Measurements from ENCODE around the gene HIGD1C.
"Not testable (repeated sequence)": the region's sequence is repeated elsewhere in the genome, so short reads cannot be mapped to it uniquely, and the experiment has no call there.

The HIGD1C gene

DNA sequence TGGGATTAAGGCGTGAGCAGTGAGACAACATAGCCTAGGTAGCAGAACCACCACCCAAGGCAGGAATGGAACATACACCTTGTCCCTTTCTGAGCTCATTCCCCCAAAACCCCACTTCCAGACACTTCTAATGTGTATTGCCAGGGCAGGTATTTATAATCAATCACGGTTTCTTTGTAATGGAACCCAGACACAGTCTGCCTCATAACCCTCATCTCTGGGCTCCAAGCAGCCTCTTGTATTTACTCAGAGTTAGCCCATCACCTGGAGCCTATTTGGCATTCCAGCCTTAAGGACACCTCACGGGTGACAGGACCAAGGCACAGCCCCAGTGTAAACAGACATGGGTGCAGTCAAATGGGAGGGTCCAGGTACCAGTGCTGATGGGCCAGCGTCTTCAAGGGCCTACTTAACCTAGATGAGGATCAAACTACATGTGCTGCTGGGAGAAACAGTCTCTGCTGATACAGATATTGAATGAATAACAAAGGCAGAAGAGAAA lies 2.5 kb upstream of the HIGD1C start:
- Mint-ChIP-seq H3K27me3 (ENCODE audit: low read depth, poor library complexity) (peaks cover 4% of the 10 kb centered on the region), H3K27ac (no peak overlapping the region), H3K36me3 (ENCODE audit: low read depth) (no peaks in the 10 kb centered on the region), H3K9me3 (peaks cover 12% of the 10 kb centered on the region), H3K4me3 (no peak overlapping the region), H3K4me1 (no peaks in the 10 kb centered on the region)
- TF ChIP-seq, protein P1, sequence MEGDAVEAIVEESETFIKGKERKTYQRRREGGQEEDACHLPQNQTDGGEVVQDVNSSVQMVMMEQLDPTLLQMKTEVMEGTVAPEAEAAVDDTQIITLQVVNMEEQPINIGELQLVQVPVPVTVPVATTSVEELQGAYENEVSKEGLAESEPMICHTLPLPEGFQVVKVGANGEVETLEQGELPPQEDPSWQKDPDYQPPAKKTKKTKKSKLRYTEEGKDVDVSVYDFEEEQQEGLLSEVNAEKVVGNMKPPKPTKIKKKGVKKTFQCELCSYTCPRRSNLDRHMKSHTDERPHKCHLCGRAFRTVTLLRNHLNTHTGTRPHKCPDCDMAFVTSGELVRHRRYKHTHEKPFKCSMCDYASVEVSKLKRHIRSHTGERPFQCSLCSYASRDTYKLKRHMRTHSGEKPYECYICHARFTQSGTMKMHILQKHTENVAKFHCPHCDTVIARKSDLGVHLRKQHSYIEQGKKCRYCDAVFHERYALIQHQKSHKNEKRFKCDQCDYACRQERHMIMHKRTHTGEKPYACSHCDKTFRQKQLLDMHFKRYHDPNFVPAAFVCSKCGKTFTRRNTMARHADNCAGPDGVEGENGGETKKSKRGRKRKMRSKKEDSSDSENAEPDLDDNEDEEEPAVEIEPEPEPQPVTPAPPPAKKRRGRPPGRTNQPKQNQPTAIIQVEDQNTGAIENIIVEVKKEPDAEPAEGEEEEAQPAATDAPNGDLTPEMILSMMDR (IDR thresholded peaks at IDR 0.05), result no peak
- DNase-seq, result no peak

DNA sequence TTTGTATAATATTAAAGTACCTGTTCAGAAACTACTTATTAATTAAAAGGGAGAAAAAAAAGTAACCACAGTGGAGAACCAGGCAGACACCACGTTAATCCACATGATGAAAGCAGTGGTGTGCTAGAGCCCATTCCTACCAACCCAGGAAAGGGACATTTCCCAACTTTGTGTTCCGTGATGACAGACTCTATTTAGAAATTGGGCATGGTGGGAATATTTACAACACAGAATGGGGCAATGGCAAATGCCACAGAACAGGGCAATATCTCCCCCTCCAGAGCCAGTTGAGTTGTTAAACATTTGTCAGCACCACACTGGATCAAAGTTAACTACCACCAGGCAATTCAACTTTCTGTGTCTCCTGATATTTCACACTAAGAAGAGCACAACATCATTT lies 1.2 kb upstream of the HIGD1C start:
- Mint-ChIP-seq H3K4me3 (no peak overlapping the region), H3K4me1 (no peaks in the 10 kb centered on the region), H3K9me3 (peaks cover 7% of the 10 kb centered on the region), H3K27me3 (ENCODE audit: low read depth, poor library complexity) (peaks cover 4% of the 10 kb centered on the region), H3K36me3 (ENCODE audit: low read depth) (no peaks in the 10 kb centered on the region), H3K27ac (no peak overlapping the region)
- TF ChIP-seq, protein P1 (IDR thresholded peaks at IDR 0.05), result no peak
- DNase-seq, result no peak

DNA sequence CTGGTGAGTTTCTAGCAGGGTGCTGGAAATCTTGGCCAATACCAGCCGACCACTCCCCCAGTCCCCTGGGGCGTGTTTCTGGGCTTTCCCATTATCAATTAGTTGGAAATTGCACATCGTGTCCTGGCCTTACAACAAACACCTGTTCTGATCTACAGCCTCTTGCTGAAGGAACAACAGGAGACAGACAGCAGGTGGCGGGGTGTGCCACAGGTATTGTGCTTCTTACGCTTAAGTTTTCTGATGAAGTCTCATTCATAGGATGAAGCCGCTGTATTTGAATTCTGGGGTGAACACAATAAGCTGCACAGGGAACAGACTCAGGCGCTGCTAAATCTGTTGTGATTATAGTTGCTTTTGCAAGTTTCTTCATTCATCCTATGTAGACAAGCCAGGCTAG lies 703 bp downstream of the HIGD1C start:
- Mint-ChIP-seq H3K27me3 (ENCODE audit: low read depth, poor library complexity) (no peaks in the 10 kb centered on the region), H3K9me3 (peaks cover 3% of the 10 kb centered on the region), H3K4me3 (no peak overlapping the region), H3K36me3 (ENCODE audit: low read depth) (no peaks in the 10 kb centered on the region), H3K4me1 (no peaks in the 10 kb centered on the region), H3K27ac (no peak overlapping the region)
- TF ChIP-seq, protein P1 (IDR thresholded peaks at IDR 0.05), result no peak
- no peak for DNase-seq

DNA sequence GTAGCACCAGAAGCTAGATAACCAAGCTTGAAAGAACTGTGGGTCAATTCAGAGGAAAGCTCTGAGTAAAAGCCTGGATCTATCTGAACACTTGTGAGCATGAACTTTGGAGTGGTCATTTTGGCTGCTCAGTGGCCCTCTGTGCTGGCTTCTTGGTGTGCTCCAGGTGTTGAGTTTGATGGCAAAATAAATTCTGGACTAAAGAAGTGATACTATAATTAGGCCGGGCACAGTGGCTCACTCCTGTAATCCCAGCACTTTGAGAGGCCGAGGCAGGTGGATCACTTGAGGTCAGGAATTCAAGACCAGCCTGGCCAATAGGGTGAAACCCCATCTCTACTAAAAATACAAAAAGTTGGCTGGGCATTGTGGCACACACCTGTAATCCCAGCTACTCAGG lies 2.4 kb downstream of the HIGD1C start:
- H3K27me3 Mint-ChIP-seq (ENCODE audit: low read depth, poor library complexity); H3K27ac Mint-ChIP-seq; H3K36me3 Mint-ChIP-seq (ENCODE audit: low read depth): not testable (repeated sequence)

DNA sequence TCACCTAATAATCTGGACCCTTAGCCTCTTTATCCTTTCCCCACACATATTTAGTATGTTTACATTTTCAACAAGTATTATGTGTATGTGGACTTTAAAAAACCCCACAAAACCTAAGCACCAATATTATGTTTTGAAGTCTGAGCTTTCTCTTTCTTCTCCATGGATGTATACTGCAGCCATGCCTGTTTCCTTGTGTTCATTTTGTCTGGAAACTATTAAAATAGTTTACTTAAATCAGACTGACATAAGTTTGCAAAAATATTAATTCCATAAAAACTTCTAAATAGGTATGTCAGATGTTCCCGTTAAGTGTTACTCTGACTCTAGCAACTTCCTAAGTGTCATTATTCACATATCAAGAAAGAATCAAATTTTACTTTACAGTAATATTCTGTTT lies 2.9 kb downstream of the HIGD1C start:
- Mint-ChIP-seq H3K9me3 (no peaks in the 10 kb centered on the region), H3K27ac (no peak overlapping the region), H3K4me1 (no peaks in the 10 kb centered on the region), H3K4me3 (no peak overlapping the region), H3K27me3 (ENCODE audit: low read depth, poor library complexity) (no peaks in the 10 kb centered on the region), H3K36me3 (ENCODE audit: low read depth) (no peaks in the 10 kb centered on the region)
- no peak for DNase-seq
- TF ChIP-seq, protein P1 (IDR thresholded peaks at IDR 0.05), result no peak

More for the DNA sequence above, 2.4 kb downstream of the HIGD1C start:
- H3K4me3 Mint-ChIP-seq, H3K4me1 Mint-ChIP-seq, DNase-seq, H3K9me3 Mint-ChIP-seq: not testable (repeated sequence)

DNA sequence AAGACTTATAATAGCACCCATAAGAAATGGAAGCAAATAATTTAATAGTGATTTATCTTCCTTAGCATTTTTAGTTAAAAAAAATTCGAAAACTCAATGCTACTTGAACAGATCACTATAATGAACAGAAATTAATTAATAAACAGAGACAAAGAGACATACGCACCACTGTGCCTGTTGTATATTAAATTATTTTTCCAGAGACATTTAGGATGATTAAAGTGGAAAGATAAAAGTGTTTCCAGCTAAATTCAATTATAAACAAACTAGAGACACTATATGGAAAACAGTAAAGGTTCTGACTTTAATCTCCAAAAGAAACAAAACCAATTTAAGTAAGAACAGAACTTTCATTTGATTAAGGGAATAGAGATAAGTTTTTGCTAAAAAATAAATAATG lies 3.4 kb downstream of the HIGD1C start:
- H3K4me1 Mint-ChIP-seq, result no peaks in the 10 kb centered on the region
- DNase-seq, result no peak
- H3K36me3 Mint-ChIP-seq (ENCODE audit: low read depth), result no peaks in the 10 kb centered on the region
- H3K27me3 Mint-ChIP-seq (ENCODE audit: low read depth, poor library complexity), result no peaks in the 10 kb centered on the region
- TF ChIP-seq, protein P1 (IDR thresholded peaks at IDR 0.05), result no peak
- H3K9me3 Mint-ChIP-seq, result no peaks in the 10 kb centered on the region
- no peak overlapping the region for H3K4me3 Mint-ChIP-seq
- no peak overlapping the region for H3K27ac Mint-ChIP-seq

Data from nephron progenitor cell (in vitro differentiated cells).